ENCODE data around the gene MTREX.

DNA sequence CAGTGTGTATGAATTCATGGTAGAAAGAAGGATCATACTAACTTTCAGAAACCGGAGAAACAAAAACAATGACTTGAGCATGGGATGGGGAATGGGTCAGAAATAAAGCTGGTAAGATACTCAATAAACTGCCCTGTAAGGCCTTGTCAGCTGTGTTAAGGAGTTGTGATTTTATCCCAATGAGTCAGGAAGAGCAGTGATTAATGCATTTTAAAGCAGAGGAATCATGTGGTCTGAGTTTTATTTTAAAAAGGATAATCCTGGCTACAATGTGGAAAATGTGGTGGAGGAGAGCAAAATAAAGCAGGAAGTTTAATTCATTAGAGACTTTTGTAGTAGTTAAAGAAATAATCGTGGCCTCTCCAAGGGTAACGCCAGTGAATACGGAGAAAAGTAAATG is 29.0 kb upstream of the MTREX start:
- TF ChIP-seq POLR2AphosphoS5 (IDR thresholded peaks at IDR 0.05; ENCODE audit: low read depth, low read length) (no peak), SIN3A (IDR thresholded peaks at IDR 0.05; ENCODE audit: borderline replicate concordance, insufficient read depth, low read length) (no peak), TAF1 (IDR thresholded peaks at IDR 0.05; ENCODE audit: borderline replicate concordance, insufficient read depth, low read length) (no peak)
